SK-N-MC (cell line): ENCODE measurements around the gene TMEM120A.

ENCODE experiments used
- EZH2 ChIP-seq: fragments of 200-600 bp; sonication (generic); IDR thresholded peaks from one replicate; pipeline ENCODE4 v1.6.1; 2017; ENCODE audit warnings: antibody characterized with exemption
- POLR2AphosphoS5 ChIP-seq: IDR thresholded peaks from 2 replicates; pipeline ENCODE4 v1.6.1; 2012; ENCODE audit warnings: mild to moderate bottlenecking, low read depth, low read length, borderline replicate concordance

DNA sequence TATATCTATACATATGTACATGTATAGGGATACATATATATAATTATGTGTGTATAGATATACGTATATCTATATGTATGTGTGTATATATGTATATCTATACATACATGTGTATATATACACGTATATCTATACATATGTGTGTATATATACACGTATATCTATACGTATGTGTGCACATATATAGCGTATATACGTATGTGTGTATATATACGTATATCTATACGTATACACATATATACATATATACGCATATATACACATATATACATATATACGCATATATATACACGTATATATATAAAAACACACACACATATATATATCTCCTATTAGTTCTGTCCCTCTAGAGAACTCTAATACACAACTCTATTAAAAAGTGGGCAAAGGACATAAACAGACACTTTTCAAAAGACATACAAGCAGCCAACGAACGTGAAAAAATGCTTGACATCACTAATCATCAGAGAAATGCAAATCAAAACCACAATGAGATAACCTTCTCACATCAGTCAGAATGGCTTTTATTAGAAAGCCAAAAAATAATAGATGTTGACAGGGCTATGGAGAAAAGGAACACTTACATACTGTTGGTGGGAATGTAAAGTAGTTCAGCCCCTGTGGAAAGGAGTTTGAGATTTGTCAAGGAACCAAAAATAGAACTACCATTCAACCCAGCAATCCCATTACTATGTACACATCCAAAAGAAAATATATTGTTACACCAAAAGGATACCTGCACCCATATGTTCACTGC, 22.0 kb upstream of the TMEM120A start:
- TF ChIP-seq EZH2 (no peak), POLR2AphosphoS5 (no peak)
